ENCODE data around the gene SLC22A7.

The SLC22A7 gene

DNA sequence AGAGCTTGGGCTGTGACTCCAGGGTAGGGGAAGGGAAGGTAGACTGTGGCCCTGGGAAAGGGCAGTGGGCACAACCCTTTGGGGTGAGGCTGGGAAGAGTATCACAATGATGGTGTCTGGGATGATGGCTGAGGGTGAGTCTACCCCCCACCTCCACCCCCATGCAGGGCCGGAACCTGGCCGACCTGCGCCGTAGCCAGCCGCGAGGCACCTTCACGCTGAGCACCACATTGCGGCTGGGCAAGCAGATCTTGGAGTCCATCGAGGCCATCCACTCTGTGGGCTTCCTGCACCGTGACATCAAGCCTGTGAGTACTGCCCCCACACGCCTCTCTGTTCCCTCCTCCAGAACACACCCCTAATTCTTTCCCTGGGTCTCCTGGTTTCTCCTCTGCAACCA is 44.7 kb upstream of the SLC22A7 start:
- H3K9me2 ChIP-seq (replicated peaks; ENCODE audit: low read depth, low read length) = no peaks in the 10 kb centered on the region
- H3K4me3 ChIP-seq (ENCODE audit: low read length, poor library complexity, severe bottlenecking) = no peak overlapping the region
- H3K4me1 ChIP-seq (ENCODE audit: insufficient read depth, low read length, poor library complexity, severe bottlenecking) = no peaks in the 10 kb centered on the region
- H3K27me3 ChIP-seq (ENCODE audit: insufficient read depth, low read length, poor library complexity, severe bottlenecking) = no peaks in the 10 kb centered on the region
- H3K36me3 ChIP-seq (ENCODE audit: insufficient read depth, low read length) = no peaks in the 10 kb centered on the region
- H3K4me2 ChIP-seq (ENCODE audit: low read depth, low read length, poor library complexity, severe bottlenecking) = no peak overlapping the region
- no peak overlapping the region for H3K9ac ChIP-seq (ENCODE audit: low read depth, low read length, poor library complexity, severe bottlenecking)
- no peak overlapping the region for H2AFZ ChIP-seq (ENCODE audit: low read length)
- H4K20me1 ChIP-seq (ENCODE audit: insufficient read depth, low read length, poor library complexity, severe bottlenecking) = no peaks in the 10 kb centered on the region
- no peaks in the 10 kb centered on the region for H3K9me3 ChIP-seq (ENCODE audit: insufficient read depth, low read depth, low read length)
- no peaks in the 10 kb centered on the region for H3K79me2 ChIP-seq (ENCODE audit: insufficient read depth, low read length)
- TF ChIP-seq EZH2phosphoT487 (IDR thresholded peaks at IDR 0.05; ENCODE audit: borderline replicate concordance) = no peak
- TF ChIP-seq, protein P1, sequence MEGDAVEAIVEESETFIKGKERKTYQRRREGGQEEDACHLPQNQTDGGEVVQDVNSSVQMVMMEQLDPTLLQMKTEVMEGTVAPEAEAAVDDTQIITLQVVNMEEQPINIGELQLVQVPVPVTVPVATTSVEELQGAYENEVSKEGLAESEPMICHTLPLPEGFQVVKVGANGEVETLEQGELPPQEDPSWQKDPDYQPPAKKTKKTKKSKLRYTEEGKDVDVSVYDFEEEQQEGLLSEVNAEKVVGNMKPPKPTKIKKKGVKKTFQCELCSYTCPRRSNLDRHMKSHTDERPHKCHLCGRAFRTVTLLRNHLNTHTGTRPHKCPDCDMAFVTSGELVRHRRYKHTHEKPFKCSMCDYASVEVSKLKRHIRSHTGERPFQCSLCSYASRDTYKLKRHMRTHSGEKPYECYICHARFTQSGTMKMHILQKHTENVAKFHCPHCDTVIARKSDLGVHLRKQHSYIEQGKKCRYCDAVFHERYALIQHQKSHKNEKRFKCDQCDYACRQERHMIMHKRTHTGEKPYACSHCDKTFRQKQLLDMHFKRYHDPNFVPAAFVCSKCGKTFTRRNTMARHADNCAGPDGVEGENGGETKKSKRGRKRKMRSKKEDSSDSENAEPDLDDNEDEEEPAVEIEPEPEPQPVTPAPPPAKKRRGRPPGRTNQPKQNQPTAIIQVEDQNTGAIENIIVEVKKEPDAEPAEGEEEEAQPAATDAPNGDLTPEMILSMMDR (conservative IDR thresholded peaks at IDR 0.05; ENCODE audit: low read length) = no peak
- H3F3A ChIP-seq (ENCODE audit: low read depth) = no peaks in the 10 kb centered on the region

DNA sequence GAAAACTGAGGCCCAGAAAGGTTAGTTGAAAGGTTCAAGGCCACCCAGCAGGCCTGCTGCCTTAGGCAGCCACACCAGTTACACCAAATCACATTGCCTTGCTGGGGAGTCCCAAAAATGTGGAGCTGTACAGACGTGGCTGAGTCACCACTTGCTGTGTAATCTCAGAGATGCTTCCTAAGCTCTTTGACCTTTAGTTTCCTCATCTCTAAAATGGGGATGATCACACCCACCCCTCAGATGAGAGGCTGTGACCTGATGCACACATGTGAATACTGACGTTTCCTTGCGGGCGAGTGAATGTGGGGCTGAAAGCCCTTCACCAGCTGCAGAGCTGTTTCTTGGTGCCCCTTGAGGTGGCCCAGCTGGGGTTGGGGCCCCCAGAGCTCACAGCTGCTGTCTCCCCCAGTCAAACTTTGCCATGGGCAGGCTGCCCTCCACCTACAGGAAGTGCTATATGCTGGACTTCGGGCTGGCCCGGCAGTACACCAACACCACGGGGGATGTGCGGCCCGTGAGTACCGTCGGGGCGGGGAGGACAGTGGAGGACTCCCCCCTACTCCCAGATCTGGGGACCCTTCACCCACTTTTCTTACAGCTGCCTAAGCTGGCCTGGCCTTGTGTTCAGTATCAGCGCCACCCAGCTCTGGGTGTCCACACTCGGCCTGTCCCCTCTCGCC is 43.8 kb upstream of the SLC22A7 start:
- TF ChIP-seq EZH2phosphoT487 (IDR thresholded peaks at IDR 0.05; ENCODE audit: borderline replicate concordance) = no peak
- TF ChIP-seq, protein P1 (conservative IDR thresholded peaks at IDR 0.05; ENCODE audit: low read length) = no peak
- Histone ChIP-seq H3K4me2 (ENCODE audit: low read depth, low read length, poor library complexity, severe bottlenecking) (no peak overlapping the region), H3K79me2 (ENCODE audit: insufficient read depth, low read length) (no peaks in the 10 kb centered on the region)

DNA sequence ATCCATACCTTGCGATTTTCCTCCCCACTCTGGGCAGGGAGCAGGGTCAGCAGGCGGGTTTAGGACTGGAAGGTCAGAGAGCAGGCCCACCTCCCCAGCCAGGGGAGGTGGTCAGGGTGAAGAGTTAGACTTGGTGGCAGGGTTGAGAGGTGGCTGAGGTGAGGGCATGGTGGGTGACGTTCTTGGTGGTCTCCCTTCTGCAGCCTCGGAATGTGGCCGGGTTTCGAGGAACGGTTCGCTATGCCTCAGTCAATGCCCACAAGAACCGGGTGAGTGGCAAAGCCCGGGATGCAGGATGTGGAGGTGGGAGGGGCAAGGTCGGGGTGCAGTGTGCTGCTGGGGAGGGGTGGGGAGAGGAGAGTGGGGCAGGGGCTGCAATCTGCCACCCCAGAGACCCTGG is 43.2 kb upstream of the SLC22A7 start:
- no peaks in the 10 kb centered on the region for H3K36me3 ChIP-seq (ENCODE audit: insufficient read depth, low read length)
- no peak overlapping the region for H3K9ac ChIP-seq (ENCODE audit: low read depth, low read length, poor library complexity, severe bottlenecking)
- H3K9me2 ChIP-seq (replicated peaks; ENCODE audit: low read depth, low read length) = no peaks in the 10 kb centered on the region
- no peaks in the 10 kb centered on the region for H3K4me1 ChIP-seq (ENCODE audit: insufficient read depth, low read length, poor library complexity, severe bottlenecking)
- H4K20me1 ChIP-seq (ENCODE audit: insufficient read depth, low read length, poor library complexity, severe bottlenecking) = no peaks in the 10 kb centered on the region
- no peak overlapping the region for H3K4me3 ChIP-seq (ENCODE audit: low read length, poor library complexity, severe bottlenecking)
- no peaks in the 10 kb centered on the region for H3K9me3 ChIP-seq (ENCODE audit: insufficient read depth, low read depth, low read length)
- H2AFZ ChIP-seq (ENCODE audit: low read length) = no peak overlapping the region
- no peaks in the 10 kb centered on the region for H3K79me2 ChIP-seq (ENCODE audit: insufficient read depth, low read length)
- TF ChIP-seq, protein P1 (conservative IDR thresholded peaks at IDR 0.05; ENCODE audit: low read length) = no peak
- TF ChIP-seq EZH2phosphoT487 (IDR thresholded peaks at IDR 0.05; ENCODE audit: borderline replicate concordance) = no peak
- H3F3A ChIP-seq (ENCODE audit: low read depth) = no peaks in the 10 kb centered on the region
- no peaks in the 10 kb centered on the region for H3K27me3 ChIP-seq (ENCODE audit: insufficient read depth, low read length, poor library complexity, severe bottlenecking)
- H3K4me2 ChIP-seq (ENCODE audit: low read depth, low read length, poor library complexity, severe bottlenecking) = no peak overlapping the region

More for the DNA sequence above, 43.8 kb upstream of the SLC22A7 start:
- no peaks in the 10 kb centered on the region for H3F3A ChIP-seq (ENCODE audit: low read depth)
- H3K4me1 ChIP-seq (ENCODE audit: insufficient read depth, low read length, poor library complexity, severe bottlenecking) = no peaks in the 10 kb centered on the region
- no peaks in the 10 kb centered on the region for H3K9me2 ChIP-seq (replicated peaks; ENCODE audit: low read depth, low read length)
- H3K4me3 ChIP-seq (ENCODE audit: low read length, poor library complexity, severe bottlenecking) = no peak overlapping the region
- no peaks in the 10 kb centered on the region for H3K9me3 ChIP-seq (ENCODE audit: insufficient read depth, low read depth, low read length)
- no peaks in the 10 kb centered on the region for H3K36me3 ChIP-seq (ENCODE audit: insufficient read depth, low read length)
- H4K20me1 ChIP-seq (ENCODE audit: insufficient read depth, low read length, poor library complexity, severe bottlenecking) = no peaks in the 10 kb centered on the region
- H3K27me3 ChIP-seq (ENCODE audit: insufficient read depth, low read length, poor library complexity, severe bottlenecking) = no peaks in the 10 kb centered on the region
- H2AFZ ChIP-seq (ENCODE audit: low read length) = no peak overlapping the region
- no peak overlapping the region for H3K9ac ChIP-seq (ENCODE audit: low read depth, low read length, poor library complexity, severe bottlenecking)
